LHCN-M2 (cell line): ENCODE data around the gene SLA2. TPM values are rescaled to one million over a fixed set of nuclear protein-coding genes. Genes with fewer than 3 reads are reported as not detected.
"Not testable (repeated sequence)": the region's sequence is repeated elsewhere in the genome, so short reads cannot be mapped to it uniquely, and the experiment has no call there.

ENCODE experiments used
- DNase-seq: peaks from one replicate; pipeline ENCODE4 v3.0.0-alpha.2; 2012; ENCODE audit warnings: low read depth
- total RNA-seq: library from RNA; depleted of rRNA; stranded (reverse); fragments of >200 nt; gene quantifications from 2 replicates; pipeline ENCODE4 v1.2.3, GENCODE V29; 2014

SLA2 gene
- total RNA-seq, 1 experiment from 2014 or later = not detected

- DNase-seq = not testable (repeated sequence)
Observed at GRCh38 chr20:36608388-36608728, 37.6 kb downstream of the SLA2 start.

DNA sequence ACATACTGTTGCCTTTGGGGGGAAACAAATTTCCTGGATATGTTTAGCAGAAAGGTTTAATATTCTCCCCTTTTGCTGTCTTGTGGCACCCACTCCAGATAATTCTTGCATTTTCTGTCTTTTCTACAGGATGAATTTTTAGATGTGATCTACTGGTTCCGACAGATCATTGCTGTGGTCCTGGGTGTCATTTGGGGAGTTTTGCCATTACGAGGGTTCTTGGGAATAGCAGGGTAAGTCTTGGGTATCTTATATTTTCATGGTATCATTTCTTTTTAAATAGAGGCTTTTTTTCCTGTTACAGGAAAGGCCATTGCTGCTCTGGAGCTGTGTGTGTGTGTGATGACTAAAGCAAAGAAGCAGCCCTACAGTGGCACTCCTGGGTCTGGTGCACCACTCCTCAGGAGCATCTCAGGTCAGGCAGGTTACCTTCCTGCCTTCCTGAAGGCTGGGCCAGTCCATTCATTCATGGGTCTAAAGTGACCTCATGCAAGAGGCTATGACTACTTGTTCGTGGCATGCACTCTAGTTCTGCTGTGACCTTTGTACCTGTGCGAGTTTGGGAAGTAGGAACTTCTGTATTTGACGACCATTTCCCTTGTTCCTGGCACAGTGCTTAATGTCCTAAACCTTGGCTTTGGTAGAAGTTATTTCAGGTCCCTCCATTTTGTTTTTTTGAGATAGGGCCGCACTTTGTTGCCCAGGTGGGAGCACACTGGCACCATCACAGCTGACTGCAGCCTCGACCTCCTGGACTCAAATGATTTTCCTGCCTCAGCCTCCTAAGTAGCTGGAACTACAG, 38.2 kb downstream of the SLA2 start:
- no peak for DNase-seq

GRCh38 chr20:36606158-36607066, 39.6 kb downstream of the SLA2 start:
- DNase-seq = no peak

GRCh38 chr20:36605399-36606157, 40.4 kb downstream of the SLA2 start, which contains the start of gene RAB5IF:
RAB5IF (plus strand) TSS chr20:36605779; CDS start chr20:36605952, 173 bp downstream.
- peak; percentile 97 for DNase-seq

GRCh38 chr20:36604952-36605398, 41.0 kb downstream of the SLA2 start:
- no peak for DNase-seq

DNA sequence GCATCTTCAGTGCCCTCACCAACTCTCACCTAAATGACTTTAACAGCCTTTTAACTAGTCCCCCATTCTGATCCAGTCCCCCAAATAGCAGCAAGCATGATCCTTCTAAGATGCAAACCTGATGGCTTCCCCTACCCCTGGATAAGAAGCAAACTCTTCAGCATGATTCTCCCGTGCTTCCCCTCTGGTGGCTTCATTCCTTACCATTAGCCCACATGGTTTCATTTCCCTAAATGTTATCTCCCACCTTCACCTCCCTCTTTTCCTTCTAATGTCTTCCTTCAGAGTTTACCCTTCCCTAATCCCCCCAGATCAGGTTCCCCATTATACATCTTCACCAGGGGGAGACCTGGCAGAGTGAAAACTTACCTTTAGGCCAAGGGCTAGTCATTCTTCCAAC, 44.5 kb downstream of the SLA2 start:
- DNase-seq = no peak

DNA sequence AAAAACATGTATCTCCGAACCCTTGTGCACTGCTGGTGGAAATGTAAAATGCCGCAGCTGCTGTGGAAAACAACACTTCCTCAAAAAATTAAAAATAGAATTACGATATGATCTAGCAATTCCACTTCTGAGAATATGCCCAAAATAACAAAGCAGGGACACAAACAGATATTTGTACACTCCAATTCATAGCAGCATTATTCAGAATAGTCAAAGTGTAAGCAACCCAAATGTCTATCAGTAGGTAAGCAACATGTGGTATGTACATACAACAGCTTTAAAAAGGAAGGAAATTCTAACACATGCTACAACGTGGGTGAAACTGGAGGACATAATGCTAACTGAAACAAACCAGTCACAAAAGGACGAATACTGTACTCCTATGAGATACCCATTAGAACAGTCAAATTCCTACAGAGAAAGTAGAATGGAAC, 46.1 kb downstream of the SLA2 start:
- DNase-seq = no peak

GRCh38 chr20:36593347-36593929, 52.6 kb downstream of the SLA2 start:
- no peak for DNase-seq

GRCh38 chr20:36591854-36592641, 53.9 kb downstream of the SLA2 start:
- DNase-seq = peak; percentile 44

DNA sequence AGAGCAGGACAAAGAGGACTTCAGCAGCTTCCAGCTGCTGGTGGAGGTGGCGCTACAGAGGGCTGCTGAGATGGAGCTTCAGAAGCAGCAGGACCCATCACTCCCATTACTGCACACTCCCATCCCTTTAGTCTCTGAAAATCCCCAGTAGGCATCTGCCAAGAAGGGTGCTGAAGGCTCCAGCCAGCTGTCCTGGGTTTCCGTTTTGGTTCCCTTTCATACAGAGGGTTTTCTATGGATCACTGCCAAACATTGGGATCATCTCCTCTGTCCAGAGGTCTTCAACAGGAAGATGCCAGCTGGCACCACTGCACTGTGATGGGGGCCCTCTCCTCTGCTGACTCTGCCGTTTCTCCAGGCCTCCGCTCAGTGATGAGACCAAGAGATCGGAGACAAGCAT, 54.7 kb downstream of the SLA2 start:
- peak; percentile 34 for DNase-seq

- no peak for DNase-seq
Observed at GRCh38 chr20:36587388-36588070, 58.5 kb downstream of the SLA2 start.

DNA sequence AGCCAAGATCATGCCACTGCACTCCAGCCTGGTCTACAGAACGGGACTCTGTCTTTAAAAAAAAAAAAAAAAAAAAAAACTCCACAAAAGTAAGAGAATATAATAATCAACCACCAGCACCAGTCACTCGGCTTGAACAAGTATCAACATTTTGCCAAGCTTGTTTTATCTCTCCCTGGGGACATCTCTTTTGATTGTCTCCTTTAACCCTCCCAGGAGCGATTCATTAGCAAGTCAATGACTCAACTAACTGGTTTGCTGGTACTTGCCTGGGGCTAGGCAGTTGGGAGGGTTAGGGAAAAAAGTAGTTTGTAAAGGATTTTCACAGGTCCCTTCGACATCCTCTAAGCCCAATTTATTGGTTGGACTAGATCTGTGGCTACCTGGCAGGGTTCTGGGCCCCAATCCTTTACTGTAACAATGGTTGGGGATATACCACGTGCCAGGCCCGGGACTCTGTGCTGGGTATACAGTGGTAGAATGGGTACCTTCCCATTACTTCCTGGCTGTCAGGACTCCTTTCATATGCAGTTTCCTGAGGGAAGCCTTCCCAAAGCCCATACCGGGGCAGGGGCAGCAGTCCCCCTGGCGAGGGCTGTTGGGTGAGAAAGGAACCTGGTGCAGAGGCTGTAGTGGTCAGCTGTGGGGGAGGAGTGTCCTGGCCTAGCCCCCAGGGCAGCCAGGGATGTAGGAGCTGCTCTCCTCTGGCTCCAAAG, 60.4 kb downstream of the SLA2 start:
- DNase-seq = peak; percentile 79

- DNase-seq = no peak
Observed at GRCh38 chr20:36584018-36584481, 61.9 kb downstream of the SLA2 start.

DNA sequence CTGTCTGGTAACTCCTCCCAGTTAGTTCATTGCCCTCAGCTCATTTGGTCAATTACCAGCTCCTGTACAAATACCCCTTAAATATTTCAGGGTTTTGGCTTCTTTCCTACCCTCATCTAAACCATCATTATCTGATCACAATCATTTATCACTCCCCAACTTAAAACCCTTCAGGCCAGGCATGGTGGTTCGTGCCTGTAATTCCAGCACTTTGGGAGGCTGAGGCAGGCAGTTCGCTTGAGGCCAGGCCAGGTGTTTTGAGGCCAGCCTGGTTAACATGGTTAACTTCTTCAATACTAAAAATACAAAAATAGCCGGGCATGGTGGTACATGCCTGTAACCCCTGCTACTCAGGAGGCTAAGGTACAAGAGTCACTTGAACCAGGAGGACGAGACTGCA, 63.2 kb downstream of the SLA2 start:
- no peak for DNase-seq

GRCh38 chr20:36582322-36582721, 63.7 kb downstream of the SLA2 start:
- DNase-seq = no peak

GRCh38 chr20:36579996-36580545, 65.9 kb downstream of the SLA2 start:
- DNase-seq = peak; percentile 45

DNA sequence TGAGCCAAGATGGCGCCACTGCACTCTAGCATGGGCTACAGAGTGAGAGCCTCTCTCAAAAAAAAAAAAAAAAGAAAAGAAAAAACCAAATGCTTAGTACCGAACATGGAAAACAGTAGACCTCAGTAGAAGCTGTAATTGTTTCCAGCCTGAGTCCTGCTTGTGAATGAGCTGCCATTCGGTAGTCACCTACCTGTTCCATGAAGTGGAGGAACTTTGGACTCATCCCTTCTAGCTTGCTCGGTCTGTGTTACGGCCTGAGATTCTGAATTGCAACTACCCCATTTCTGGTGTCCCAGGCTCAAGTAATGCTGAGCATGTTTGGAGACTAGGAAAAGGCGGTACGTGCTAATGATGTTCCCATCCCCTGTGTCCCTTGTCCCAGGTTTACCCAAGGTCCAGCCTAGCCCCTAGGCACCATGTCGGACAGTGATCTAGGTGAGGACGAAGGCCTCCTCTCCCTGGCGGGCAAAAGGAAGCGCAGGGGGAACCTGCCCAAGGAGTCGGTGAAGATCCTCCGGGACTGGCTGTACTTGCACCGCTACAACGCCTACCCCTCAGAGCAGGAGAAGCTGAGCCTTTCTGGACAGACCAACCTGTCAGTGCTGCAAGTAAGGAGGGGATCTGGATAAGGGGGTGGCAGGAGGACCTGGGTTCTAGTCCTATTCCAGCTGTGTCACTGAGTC, 67.5 kb downstream of the SLA2 start:
- DNase-seq = no peak

- DNase-seq = no peak
Observed at GRCh38 chr20:36576081-36576445, 69.9 kb downstream of the SLA2 start.
